Pancreas (tissue), 10 donors: ENCODE results near the gene DNM3. TPM values are rescaled to one million over a fixed set of nuclear protein-coding genes. Genes with fewer than 3 reads are reported as not detected.

Source experiments
- ATAC-seq, 4 donors: fragments of 200-7000 bp; cut with Tn5 transposase; one replicate each; pipeline versions ENCODE4 v1.8.0 to v1.9.1; 2020; ENCODE audit warnings: mild to moderate bottlenecking in 4 of 4, moderate library complexity in 4 of 4
- DNase-seq, 6 donors: peaks; one replicate each; pipeline ENCODE4 v3.0.0-alpha.2; 2020
- FAIRE-seq: peaks from 2 replicates; lab custom pipeline; 2012; peaks lifted over from hg19 to GRCh38; lab: Jason Lieb, UNC
- H3K27ac ChIP-seq, 4 donors: fragments of 200-600 bp; sonication (generic); 1 replicate in 3 of 4; 2 replicates in 1 of 4; pipeline versions ENCODE4 v1.5.0 to v1.8.0; 2020
- H3K27me3 ChIP-seq, 4 donors: fragments of 200-600 bp; one replicate each; pipeline ENCODE4 v1.8.0; 2021
- H3K36me3 ChIP-seq, 3 donors: fragments of 200-600 bp; sonication (generic) in 1 of 3; one replicate each; pipeline versions ENCODE4 v1.5.0 to v1.8.0; 2020 to 2021
- H3K4me1 ChIP-seq, 3 donors: fragments of 200-600 bp; one replicate each; pipeline ENCODE4 v1.8.0; 2021
- H3K4me3 ChIP-seq, 4 donors: fragments of 200-600 bp; sonication (generic) in 2 of 4; one replicate each; pipeline versions ENCODE4 v1.5.0 to v1.8.0; 2020 to 2021
- H3K9me3 ChIP-seq, 4 donors: fragments of 200-600 bp; one replicate each; pipeline ENCODE4 v1.8.0; 2021
- WGBS, 2 donors: extraction: QIAGEN DNeasy Blood & Tissue Kit; methylation state at CpG; one replicate each; pipeline ENCODE4 v1.1.7; 2013; 5-methylcytosine and 5-hydroxymethylcytosine counted together
- intact Hi-C, 3 donors: fragments of 100-400 bp; cut with DNase I; formaldehyde crosslinking; loops; one replicate each; pipeline versions ENCODE4 v1.11.1 to v1.14.2; 2022
- polyA plus RNA-seq, 2 donors: library from polyadenylated mRNA; stranded (reverse); fragments of 200-250 nt; gene quantifications; one replicate each; pipeline ENCODE4 v1.2.3, GENCODE V29; 2013
- total RNA-seq, 6 donors: library from RNA; stranded (reverse); fragmentation: NEBNext Ultra II Directional in 4 of 6; extraction: Animal tissue kit (Norgen Biotek cat#: 25700) in 4 of 6; gene quantifications; one replicate each; pipeline versions ENCODE4 v1.2.1 to v1.2.4, GENCODE V29; 2021 to 2023
- TF ChIP-seq, protein P1 (sequence below), 4 donors: fragments of 200-600 bp; sonication (generic) in 3 of 4; IDR thresholded peaks; one replicate each; pipeline versions ENCODE4 v1.5.0 to v1.8.0; 2021; ENCODE audit warnings: antibody characterized with exemption in 4 of 4
- donor health status: healthy with polysubstance abuse.
- donor health status: DM: no; HTN: no; CAD: no; lungs with moderate emphysema.
- donor health status: DM: no; HTN: no; CAD: no.
- donor health status: control.
- donor health status: control.
- donor health status: Bipolar disorder and iron deficiency.
- donor health status: DM: yes; HTN: yes; CAD: no.
- donor health status: DM: no; HTN: no; CAD: no.
- donor health status: DM: no; HTN: no; CAD: no.
- donor health status: DM: yes; HTN: yes; CAD: no.

The DNM3 gene
- total and polyA plus RNA-seq, 8 donors, result 0.40 to 1.3 (median 0.78) TPM

DNA sequence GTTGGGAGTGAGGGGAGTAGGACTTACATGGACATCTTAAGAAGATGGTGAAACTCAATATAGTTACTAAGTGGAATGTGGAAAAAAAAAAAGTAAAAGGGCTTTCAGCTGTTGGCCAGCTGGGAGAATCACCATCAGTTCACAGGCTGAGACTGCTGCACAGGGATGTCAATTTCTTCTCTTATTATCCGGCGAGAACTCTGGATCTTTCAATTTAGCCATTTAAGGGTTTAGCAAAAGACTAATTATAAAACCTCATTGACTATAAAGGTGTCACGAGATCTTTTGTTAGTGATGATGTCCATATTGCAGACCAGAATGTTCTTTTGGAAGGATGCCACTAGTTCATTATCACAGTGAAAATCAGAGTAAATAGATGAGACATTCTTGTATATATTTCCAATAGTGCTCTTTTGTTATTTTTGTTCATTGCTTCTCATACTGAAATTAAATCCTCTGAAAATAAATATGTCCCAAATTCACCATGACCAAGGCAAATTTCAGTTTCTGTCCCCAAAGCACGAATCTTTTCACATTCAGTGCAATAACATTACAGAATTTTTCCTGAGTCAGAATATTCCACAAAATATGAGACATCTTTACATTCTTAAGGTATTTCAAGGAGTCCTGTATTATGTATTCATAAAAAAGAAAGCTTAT is 266.1 kb downstream of the DNM3 start:
- no peak overlapping the region for H3K27ac ChIP-seq
- intact Hi-C loops, result no loop called here
- 76 to 85% methylated on average over 4 of the region's 4 CpGs for WGBS, 2 donors
- TF ChIP-seq, protein P1, sequence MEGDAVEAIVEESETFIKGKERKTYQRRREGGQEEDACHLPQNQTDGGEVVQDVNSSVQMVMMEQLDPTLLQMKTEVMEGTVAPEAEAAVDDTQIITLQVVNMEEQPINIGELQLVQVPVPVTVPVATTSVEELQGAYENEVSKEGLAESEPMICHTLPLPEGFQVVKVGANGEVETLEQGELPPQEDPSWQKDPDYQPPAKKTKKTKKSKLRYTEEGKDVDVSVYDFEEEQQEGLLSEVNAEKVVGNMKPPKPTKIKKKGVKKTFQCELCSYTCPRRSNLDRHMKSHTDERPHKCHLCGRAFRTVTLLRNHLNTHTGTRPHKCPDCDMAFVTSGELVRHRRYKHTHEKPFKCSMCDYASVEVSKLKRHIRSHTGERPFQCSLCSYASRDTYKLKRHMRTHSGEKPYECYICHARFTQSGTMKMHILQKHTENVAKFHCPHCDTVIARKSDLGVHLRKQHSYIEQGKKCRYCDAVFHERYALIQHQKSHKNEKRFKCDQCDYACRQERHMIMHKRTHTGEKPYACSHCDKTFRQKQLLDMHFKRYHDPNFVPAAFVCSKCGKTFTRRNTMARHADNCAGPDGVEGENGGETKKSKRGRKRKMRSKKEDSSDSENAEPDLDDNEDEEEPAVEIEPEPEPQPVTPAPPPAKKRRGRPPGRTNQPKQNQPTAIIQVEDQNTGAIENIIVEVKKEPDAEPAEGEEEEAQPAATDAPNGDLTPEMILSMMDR (IDR thresholded peaks at IDR 0.05), result no peak
- DNase-seq, result no peak
- H3K36me3 ChIP-seq, result no peaks in the 10 kb centered on the region
- ATAC-seq, result no peak
- no peak for FAIRE-seq
- no peak overlapping the region for H3K4me3 ChIP-seq
- no peaks in the 10 kb centered on the region for H3K9me3 ChIP-seq
- H3K4me1 ChIP-seq, result no peaks in the 10 kb centered on the region
- H3K27me3 ChIP-seq, result no peaks in the 10 kb centered on the region

DNA sequence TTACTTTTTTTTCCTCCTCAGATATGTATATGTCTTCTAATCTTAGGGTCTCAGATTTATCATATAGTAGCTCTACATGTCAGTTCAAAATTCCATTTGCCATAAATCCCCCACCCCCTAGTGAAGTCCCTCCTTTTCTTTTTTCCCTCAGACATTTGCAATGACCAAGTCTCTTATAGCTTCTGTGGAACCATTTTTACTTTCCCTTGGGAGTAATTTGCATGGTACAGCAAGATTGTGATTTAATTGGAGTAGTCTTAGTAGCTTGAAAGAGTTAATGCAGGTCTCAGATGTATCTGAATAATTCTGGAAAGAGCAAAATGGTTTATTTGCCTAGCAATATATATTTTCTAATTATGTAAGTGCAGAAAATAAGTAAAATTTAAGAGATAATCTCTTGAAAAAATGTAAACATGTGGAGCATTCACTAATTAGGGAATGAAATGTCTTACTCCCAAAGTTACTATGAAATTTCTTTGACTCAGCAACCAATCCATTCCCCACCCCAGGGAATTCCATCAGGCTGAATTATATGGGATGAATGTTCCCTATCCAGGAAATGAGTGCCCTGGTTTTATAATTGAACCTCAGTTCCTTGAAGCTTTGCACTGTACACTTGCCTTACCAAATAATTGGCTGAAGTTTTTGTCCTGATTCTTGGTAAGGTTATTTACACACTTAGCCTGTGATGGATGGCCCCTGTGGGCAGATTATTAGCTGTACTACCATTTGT is 267.0 kb downstream of the DNM3 start:
- Histone ChIP-seq H3K9me3 (no peaks in the 10 kb centered on the region), H3K27ac (no peak overlapping the region), H3K4me3 (no peak overlapping the region), H3K4me1 (no peaks in the 10 kb centered on the region), H3K27me3 (no peaks in the 10 kb centered on the region), H3K36me3 (no peaks in the 10 kb centered on the region)
- ATAC-seq (no peak), FAIRE-seq (no peak), DNase-seq (no peak)
- TF ChIP-seq, protein P1 (IDR thresholded peaks at IDR 0.05), result no peak
- intact Hi-C loops, result no loop called here

DNA sequence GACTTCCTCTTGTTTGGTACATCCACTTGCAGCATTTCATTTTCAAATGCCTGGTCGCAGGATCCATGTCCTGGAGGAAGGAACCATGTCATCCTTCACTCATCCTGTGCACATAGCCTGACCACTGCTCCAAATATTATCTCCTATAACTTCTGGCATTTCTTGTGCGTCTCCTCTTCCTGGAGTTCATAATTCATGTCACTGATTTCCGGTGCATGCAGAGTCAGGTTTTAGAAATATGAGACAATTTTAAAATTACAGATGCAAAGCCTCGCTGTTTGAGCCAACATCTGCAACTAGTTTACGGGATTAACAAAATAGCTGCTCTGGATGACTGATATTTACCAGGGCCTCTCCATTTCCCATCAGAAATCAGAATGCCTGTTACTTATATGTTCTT is 268.1 kb downstream of the DNM3 start:
- DNase-seq (no peak), ATAC-seq (no peak), FAIRE-seq (no peak)
- Histone ChIP-seq H3K4me3 (no peak overlapping the region), H3K27ac (no peak overlapping the region), H3K4me1 (no peaks in the 10 kb centered on the region), H3K36me3 (no peaks in the 10 kb centered on the region), H3K27me3 (no peaks in the 10 kb centered on the region), H3K9me3 (no peaks in the 10 kb centered on the region)
- intact Hi-C loops, result no loop called here
- TF ChIP-seq, protein P1 (IDR thresholded peaks at IDR 0.05), result no peak
- WGBS, 2 donors, result 76 to 81% methylated on average over 5 of the region's 5 CpGs

DNA sequence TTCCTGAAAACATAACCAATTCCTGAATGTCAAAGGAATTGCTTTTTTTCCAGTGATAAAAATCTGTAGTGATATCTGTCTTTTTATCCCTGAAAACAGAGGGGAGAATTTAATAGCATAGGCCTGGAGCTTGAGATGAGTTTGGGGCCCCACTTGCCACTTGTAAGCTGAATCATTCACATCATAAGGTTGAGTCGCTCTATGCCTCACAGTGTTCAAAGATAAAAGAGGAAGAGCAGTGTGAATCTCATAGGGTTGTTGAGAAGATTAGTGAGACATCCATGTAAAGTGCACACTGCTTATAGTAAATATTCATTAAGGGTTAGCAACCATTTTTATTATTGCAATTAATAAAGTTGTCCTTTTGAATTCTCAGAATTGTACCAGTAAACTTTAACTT is 271.3 kb downstream of the DNM3 start:
- no peaks in the 10 kb centered on the region for H3K36me3 ChIP-seq
- H3K27me3 ChIP-seq, result no peaks in the 10 kb centered on the region
- FAIRE-seq (no peak), DNase-seq (no peak), ATAC-seq (no peak)
- H3K9me3 ChIP-seq, result no peaks in the 10 kb centered on the region
- intact Hi-C loops, result no loop called here
- H3K4me1 ChIP-seq, result no peaks in the 10 kb centered on the region
- no peak overlapping the region for H3K4me3 ChIP-seq
- WGBS, 2 donors, result 96 to 100% methylated on average over 1 of the region's 1 CpG
- no peak overlapping the region for H3K27ac ChIP-seq
- TF ChIP-seq, protein P1 (IDR thresholded peaks at IDR 0.05), result no peak

DNA sequence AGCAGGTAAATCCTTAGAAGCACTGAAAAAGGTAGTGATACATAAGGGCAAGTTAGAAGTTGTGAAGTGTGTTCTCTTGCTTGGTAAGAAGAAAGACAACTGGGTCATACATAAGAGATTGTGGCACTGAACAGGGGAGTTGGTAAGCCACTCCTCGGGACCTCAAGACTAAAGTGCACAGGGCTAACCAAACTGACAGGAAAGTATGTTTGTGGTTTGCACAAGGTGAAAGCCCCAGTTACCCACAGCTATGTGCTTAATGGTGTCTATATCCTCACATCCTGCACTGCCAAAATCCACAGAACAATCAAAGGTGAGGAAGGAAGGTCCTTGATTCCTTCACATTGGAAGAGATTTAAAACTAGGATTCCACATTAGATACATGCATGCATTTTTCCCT is 276.5 kb downstream of the DNM3 start:
- Histone ChIP-seq H3K27ac (no peak overlapping the region), H3K4me3 (no peak overlapping the region), H3K27me3 (no peaks in the 10 kb centered on the region), H3K4me1 (no peaks in the 10 kb centered on the region), H3K36me3 (no peaks in the 10 kb centered on the region), H3K9me3 (no peaks in the 10 kb centered on the region)
- intact Hi-C loops, result no loop called here
- TF ChIP-seq, protein P1 (IDR thresholded peaks at IDR 0.05), result no peak
- ATAC-seq (no peak), DNase-seq (no peak), FAIRE-seq (no peak)
- WGBS, 2 donors, result 89% methylated on average over 1 of the region's 1 CpG
